ENCODE measurements around the gene PAFAH1B1.

PAFAH1B1 gene

GRCh38 chr17:2711608-2712299 is 118.3 kb downstream of the PAFAH1B1 start, which contains the start of gene CLUH (continued):
- TF ChIP-seq ZNF362 (tag by site-specific recombination; IDR thresholded peaks at IDR 0.05) (no peak), PRDM4 (tag by site-specific recombination; IDR thresholded peaks at IDR 0.05) (no peak), ZNF529 (tag by site-specific recombination; IDR thresholded peaks at IDR 0.05; ENCODE audit: insufficient replicate concordance) (no peak), ZFP69B (tag by site-specific recombination; IDR thresholded peaks at IDR 0.05) (peak; percentile 43; the same call in 1 of the 2 replicates), ZNF292 (tag by site-specific recombination; IDR thresholded peaks at IDR 0.05; ENCODE audit: borderline replicate concordance, low read depth) (no peak), GLI4 (tag by site-specific recombination; IDR thresholded peaks at IDR 0.05) (no peak), ZBTB26 (tag by site-specific recombination; optimal IDR thresholded peaks at IDR 0.05) (peak; percentile 66), ZNF571 (tag by site-specific recombination; IDR thresholded peaks at IDR 0.05) (no peak), ZNF175 (tag by site-specific recombination; IDR thresholded peaks at IDR 0.05) (no peak), HOXD13 (CRISPR knock-in tag; IDR thresholded peaks at IDR 0.05; ENCODE audit: borderline replicate concordance) (no peak), ZNF404 (tag by site-specific recombination; IDR thresholded peaks at IDR 0.05) (no peak), BCL11B (tag by site-specific recombination; IDR thresholded peaks at IDR 0.05; ENCODE audit: low read depth) (peak; percentile 71; the same call in 1 of the 2 replicates), PRDM6 (tag by site-specific recombination; IDR thresholded peaks at IDR 0.05) (no peak), ZNF501 (tag by site-specific recombination; IDR thresholded peaks at IDR 0.05) (peak; percentile 76), PRDM2 (tag by site-specific recombination; IDR thresholded peaks at IDR 0.05; ENCODE audit: borderline replicate concordance) (no peak)

Measured in HEK293 (cell line).